Gastrocnemius medialis (tissue), 4 donors: ENCODE results near the gene PANX1.

Experiments used
- CTCF ChIP-seq, 5 experiments: fragments of 450-650 bp in 3 of 5; fragments of 200-600 bp in 2 of 5; sonication (generic) in 2 of 5; IDR thresholded peaks in 4 of 5; conservative IDR thresholded peaks in 1 of 5; 1 replicate in 4 of 5; 2 replicates in 1 of 5; pipeline ENCODE4 v1.5.1; 2016 to 2019; ENCODE audit warnings: antibody characterized with exemption in 5 of 5, mild to moderate bottlenecking in 3 of 5, moderate library complexity in 3 of 5
- POLR2A ChIP-seq, 2 donors: fragments of 450-650 bp; IDR thresholded peaks; one replicate each; pipeline ENCODE4 v1.6.1; 2017; ENCODE audit warnings: antibody characterized with exemption in 2 of 2, mild to moderate bottlenecking in 2 of 2, moderate library complexity in 2 of 2

GRCh38 chr11:94184846-94185245 lies 56.2 kb downstream of the PANX1 start:
- TF ChIP-seq CTCF (IDR thresholded peaks at IDR 0.05 in 4 of 5, conservative IDR thresholded peaks at IDR 0.05 in 1 of 5) (no peak), POLR2A (IDR thresholded peaks at IDR 0.05) (no peak)
